Neuronal stem cell (in vitro differentiated cells): ENCODE data around the gene S1PR1. TPM values are rescaled to one million over a fixed set of nuclear protein-coding genes. Genes with fewer than 3 reads are reported as not detected.
A peak's percentile ranks its signal among the peaks of the same experiment; 100 is the strongest.
"Not testable (repeated sequence)": the region's sequence is repeated elsewhere in the genome, so short reads cannot be mapped to it uniquely, and the experiment has no call there.

Source experiments
- DNase-seq: peaks from one replicate; pipeline ENCODE4 v3.0.0-alpha.2; 2013; ENCODE audit warnings: low spot score
- H2AFZ ChIP-seq: one replicate; pipeline ENCODE4 v1.6.1; 2013; ENCODE audit warnings: mild to moderate bottlenecking, low read length, inconsistent platforms
- H2AK5ac ChIP-seq: 2 replicates; pipeline ENCODE4 v1.6.1; 2013; ENCODE audit warnings: low read depth, mild to moderate bottlenecking, inconsistent platforms, low read length, moderate library complexity, mixed read lengths
- H2BK120ac ChIP-seq: 2 replicates; pipeline ENCODE4 v1.6.1; 2013; ENCODE audit warnings: low read depth, mild to moderate bottlenecking, inconsistent platforms, low read length, moderate library complexity, mixed read lengths
- H2BK12ac ChIP-seq: one replicate; pipeline ENCODE4 v1.6.1; 2013; ENCODE audit warnings: low read length, inconsistent platforms
- H2BK15ac ChIP-seq: 2 replicates; pipeline ENCODE4 v1.6.1; 2013; ENCODE audit warnings: mild to moderate bottlenecking, low read length, inconsistent platforms, mixed read lengths
- H2BK5ac ChIP-seq: one replicate; pipeline ENCODE4 v1.6.1; 2013; ENCODE audit warnings: inconsistent platforms, mild to moderate bottlenecking, low read length, moderate library complexity
- H3K14ac ChIP-seq: one replicate; pipeline ENCODE4 v1.6.1; 2013; ENCODE audit warnings: low read length, inconsistent platforms
- H3K18ac ChIP-seq: 2 replicates; pipeline ENCODE4 v1.6.1; 2013; ENCODE audit warnings: low read length, inconsistent platforms
- H3K23ac ChIP-seq: 2 replicates; pipeline ENCODE4 v1.6.1; 2013; ENCODE audit warnings: low read depth, mild to moderate bottlenecking, mixed read lengths, low read length, inconsistent platforms; ENCODE audit not compliant: poor library complexity
- H3K27ac ChIP-seq: replicated peaks from 3 replicates; pipeline ENCODE4 v1.5.1; 2013; ENCODE audit warnings: low read length, inconsistent platforms
- H3K27me3 ChIP-seq, 3 experiments: 2 replicates each; pipeline ENCODE4 v1.6.1; 2013; ENCODE audit warnings: low read length in 3 of 3, mild to moderate bottlenecking in 2 of 3, inconsistent platforms in 1 of 3, low read depth in 1 of 3, mixed read lengths in 1 of 3, moderate library complexity in 1 of 3; ENCODE audit not compliant: control insufficient read depth in 3 of 3, insufficient read depth in 3 of 3
- H3K36me3 ChIP-seq, 2 donors: replicated peaks in 1 of 2; 2 replicates each; pipeline ENCODE4 v1.6.1; 2013; ENCODE audit warnings: low read length in 2 of 2; ENCODE audit not compliant: control insufficient read depth in 2 of 2, insufficient read depth in 2 of 2
- H3K4ac ChIP-seq: 2 replicates; pipeline ENCODE4 v1.6.1; 2013; ENCODE audit warnings: inconsistent platforms, mild to moderate bottlenecking, low read length, moderate library complexity
- H3K4me1 ChIP-seq, 2 donors: 1 replicate in 1 of 2; 2 replicates in 1 of 2; pipeline ENCODE4 v1.6.1; 2013; ENCODE audit warnings: low read length in 2 of 2, low read depth in 1 of 2; ENCODE audit not compliant: control insufficient read depth in 2 of 2, insufficient read depth in 1 of 2
- H3K4me2 ChIP-seq: one replicate; pipeline ENCODE4 v1.6.1; 2013; ENCODE audit warnings: mild to moderate bottlenecking, low read length, inconsistent platforms; ENCODE audit not compliant: insufficient read depth, poor library complexity, severe bottlenecking
- H3K4me3 ChIP-seq, 2 donors: 2 replicates each; pipeline ENCODE4 v1.5.1; 2013; ENCODE audit warnings: low read length in 2 of 2, mild to moderate bottlenecking in 2 of 2, inconsistent platforms in 1 of 2, moderate library complexity in 1 of 2
- H3K79me1 ChIP-seq: one replicate; pipeline ENCODE4 v1.6.1; 2013; ENCODE audit warnings: low read depth, mild to moderate bottlenecking, inconsistent platforms, low read length, moderate library complexity
- H3K9ac ChIP-seq: one replicate; pipeline ENCODE4 v1.6.1; 2013; ENCODE audit warnings: mild to moderate bottlenecking, low read depth, low read length, inconsistent platforms; ENCODE audit not compliant: poor library complexity
- H3K9me3 ChIP-seq, 2 donors: replicated peaks in 1 of 2; 2 replicates each; pipeline versions ENCODE3 to v1.6.1; 2013; ENCODE audit warnings: low read length in 2 of 2, mild to moderate bottlenecking in 2 of 2, inconsistent platforms in 1 of 2, low read depth in 1 of 2, mixed read lengths in 1 of 2, moderate library complexity in 1 of 2; ENCODE audit not compliant: control insufficient read depth in 2 of 2, insufficient read depth in 1 of 2
- H4K8ac ChIP-seq: one replicate; pipeline ENCODE4 v1.6.1; 2013; ENCODE audit warnings: low read depth, mild to moderate bottlenecking, inconsistent platforms, low read length, moderate library complexity
- H4K91ac ChIP-seq: one replicate; pipeline ENCODE4 v1.6.1; 2013; ENCODE audit warnings: low read length, low read depth, mild to moderate bottlenecking, inconsistent platforms; ENCODE audit not compliant: poor library complexity
- WGBS, 2 donors: extraction: QIAGEN DNeasy Blood & Tissue Kit; methylation state at CpG; one replicate each; pipeline ENCODE4 v1.1.7; 2013; ENCODE audit warnings: missing lambda C conversion rate in 2 of 2, mixed read lengths in 1 of 2; ENCODE audit not compliant: insufficient read length in 2 of 2, insufficient replicate concordance in 1 of 2; ENCODE audit errors: extremely low coverage in 2 of 2; 5-methylcytosine and 5-hydroxymethylcytosine counted together
- polyA plus RNA-seq, 2 experiments: library from polyadenylated mRNA; stranded (reverse); fragments of 200-250 nt; gene quantifications; one replicate each; pipeline ENCODE4 v1.2.3, GENCODE V29; 2013

S1PR1 gene
- polyA plus RNA-seq (2013, experiment 1 of 2), result 19.5 TPM
- polyA plus RNA-seq (2013, experiment 2 of 2), result 19.0 TPM

- Histone ChIP-seq H3K27ac (peak within 1 kb of the TSS; percentile 98), H3K4ac (no peak within 1 kb of the TSS), H3K14ac (no peak within 1 kb of the TSS)
These were observed at the start of gene S1PR1 for GRCh38 chr1:101236516-101237228. S1PR1 (plus strand) TSS chr1:101237019; CDS start chr1:101238985, 1,966 bp downstream.

GRCh38 chr1:101187297-101187696 lies 49.5 kb upstream of the S1PR1 start:
- DNase-seq, result no peak

More at GRCh38 chr1:101236516-101237228, at the start of gene S1PR1:
- Histone ChIP-seq H4K8ac (no peak within 1 kb of the TSS), H3K27me3 (no peaks in the 10 kb centered on the region), H3K79me1 (peaks cover 3% of the 10 kb centered on the region), H3K36me3 (peaks cover 16 to 29% of the 10 kb centered on the region in 2 donors), H4K91ac (no peak within 1 kb of the TSS), H2BK5ac (peak within 1 kb of the TSS; percentile 98), H2BK15ac (peak within 1 kb of the TSS; percentile 95), H3K9ac (peak within 1 kb of the TSS; percentile 85), H2AK5ac (no peak within 1 kb of the TSS), H2AFZ (peak within 1 kb of the TSS; percentile 91), H3K23ac (no peak within 1 kb of the TSS), H3K4me1 (peaks cover 5 to 8% of the 10 kb centered on the region in 2 donors), H3K9me3 (peaks cover 0 to 7% of the 10 kb centered on the region in 2 donors), H2BK120ac (no peak within 1 kb of the TSS), H3K4me3 (peak within 1 kb of the TSS; percentile 67 to 85), H3K4me2 (peak within 1 kb of the TSS; percentile 92), H2BK12ac (peak within 1 kb of the TSS; percentile 50), H3K18ac (peak within 1 kb of the TSS; percentile 97)
- WGBS, 2 donors, result no CpG with 5 or more reads among the region's 46 CpGs
- peak; percentile 80 for DNase-seq

GRCh38 chr1:101188331-101188730 lies 48.5 kb upstream of the S1PR1 start:
- Histone ChIP-seq H2BK15ac (no peak overlapping the region), H4K8ac (no peak overlapping the region), H2AFZ (no peak overlapping the region), H3K14ac (no peak overlapping the region), H3K4me1 (no peaks in the 10 kb centered on the region), H2AK5ac (no peak overlapping the region), H3K18ac (no peak overlapping the region), H4K91ac (no peak overlapping the region), H3K4me3 (no peak overlapping the region), H3K9ac (no peak overlapping the region), H3K4me2 (no peak overlapping the region), H3K23ac (no peak overlapping the region), H2BK5ac (no peak overlapping the region), H3K27ac (no peak overlapping the region), H3K79me1 (no peaks in the 10 kb centered on the region), H2BK12ac (no peak overlapping the region), H3K27me3 (no peaks in the 10 kb centered on the region), H3K36me3 (no peaks in the 10 kb centered on the region), H2BK120ac (no peak overlapping the region), H3K9me3 (no peaks in the 10 kb centered on the region), H3K4ac (no peak overlapping the region)
- no peak for DNase-seq
- WGBS, 2 donors, result no CpG with 5 or more reads among the region's 1 CpG

More at GRCh38 chr1:101187297-101187696, 49.5 kb upstream of the S1PR1 start:
- no peaks in the 10 kb centered on the region for H3K36me3 ChIP-seq
- no peak overlapping the region for H3K23ac ChIP-seq
- H3K27ac ChIP-seq, result no peak overlapping the region
- H3K18ac ChIP-seq, result no peak overlapping the region
- H2BK12ac ChIP-seq, result no peak overlapping the region
- no peak overlapping the region for H3K14ac ChIP-seq
- no peaks in the 10 kb centered on the region for H3K79me1 ChIP-seq
- H3K4me1 ChIP-seq, result no peaks in the 10 kb centered on the region
- no peak overlapping the region for H2BK5ac ChIP-seq
- H2BK120ac ChIP-seq, result no peak overlapping the region
- H3K4me3 ChIP-seq, result no peak overlapping the region
- no peak overlapping the region for H3K4me2 ChIP-seq
- no peak overlapping the region for H4K8ac ChIP-seq
- no peaks in the 10 kb centered on the region for H3K27me3 ChIP-seq
- no peak overlapping the region for H2BK15ac ChIP-seq
- H3K9me3 ChIP-seq, result no peaks in the 10 kb centered on the region
- no peak overlapping the region for H2AFZ ChIP-seq
- H2AK5ac ChIP-seq, result no peak overlapping the region
- no peak overlapping the region for H3K4ac ChIP-seq
- no peak overlapping the region for H3K9ac ChIP-seq
- H4K91ac ChIP-seq, result no peak overlapping the region

- not testable (repeated sequence) for H3K18ac ChIP-seq, DNase-seq
These were observed 47.9 kb upstream of the S1PR1 start for GRCh38 chr1:101188968-101189367.

More at GRCh38 chr1:101188968-101189367, 47.9 kb upstream of the S1PR1 start:
- not testable (repeated sequence) for H3K9me3 ChIP-seq, H2BK12ac ChIP-seq, H3K4me3 ChIP-seq, H3K9ac ChIP-seq, H3K4me2 ChIP-seq, H3K79me1 ChIP-seq, H2BK15ac ChIP-seq, H3K4me1 ChIP-seq, H2BK5ac ChIP-seq, H3K27me3 ChIP-seq, H2AFZ ChIP-seq, H4K91ac ChIP-seq, H2BK120ac ChIP-seq, H3K23ac ChIP-seq, H3K27ac ChIP-seq, H3K36me3 ChIP-seq, H3K4ac ChIP-seq, H2AK5ac ChIP-seq, H3K14ac ChIP-seq, H4K8ac ChIP-seq
